GM21423 (cell line): ENCODE measurements around the gene EYA2.

Experiments
- ATAC-seq: cut with Tn5 transposase; IDR thresholded peaks from one replicate; pipeline ENCODE4 v1.9.1; 2021; ENCODE audit warnings: mild to moderate bottlenecking, moderate library complexity; ENCODE audit not compliant: unreplicated experiment

The EYA2 gene

GRCh38 chr20:46977204-46977603, 82.6 kb downstream of the EYA2 start:
- ATAC-seq: no peak

- no peak for ATAC-seq
Observed at GRCh38 chr20:46977909-46978588, 83.4 kb downstream of the EYA2 start.

- ATAC-seq: no peak
Observed at GRCh38 chr20:46978951-46979491, 84.4 kb downstream of the EYA2 start.

- no peak for ATAC-seq
Observed at GRCh38 chr20:46979603-46980241, 85.1 kb downstream of the EYA2 start.

GRCh38 chr20:46981184-46981583, 86.5 kb downstream of the EYA2 start:
- ATAC-seq: no peak

GRCh38 chr20:46983466-46983865, 88.8 kb downstream of the EYA2 start:
- ATAC-seq: no peak

GRCh38 chr20:46984405-46984804, 89.8 kb downstream of the EYA2 start:
- ATAC-seq: no peak

GRCh38 chr20:46985250-46985649, 90.6 kb downstream of the EYA2 start:
- ATAC-seq: no peak

- no peak for ATAC-seq
Observed at GRCh38 chr20:46985671-46986070, 91.0 kb downstream of the EYA2 start.

GRCh38 chr20:46987001-46987400, 92.4 kb downstream of the EYA2 start:
- ATAC-seq: no peak

GRCh38 chr20:46990017-46990595, 95.5 kb downstream of the EYA2 start:
- ATAC-seq: no peak

GRCh38 chr20:46990596-46991104, 96.0 kb downstream of the EYA2 start:
- ATAC-seq: no peak

- ATAC-seq: no peak
Observed at GRCh38 chr20:46991168-46991567, 96.5 kb downstream of the EYA2 start.

- no peak for ATAC-seq
Observed at GRCh38 chr20:46991880-46992639, 97.4 kb downstream of the EYA2 start.

GRCh38 chr20:46992640-46993035, 98.0 kb downstream of the EYA2 start:
- no peak for ATAC-seq

GRCh38 chr20:46993465-46994095, 98.9 kb downstream of the EYA2 start:
- ATAC-seq: no peak

- ATAC-seq: peak; percentile 90
Observed at GRCh38 chr20:46994341-46994740, 99.7 kb downstream of the EYA2 start.

- ATAC-seq: no peak
Observed at GRCh38 chr20:46995561-46996142, 101.0 kb downstream of the EYA2 start.

- no peak for ATAC-seq
Observed at GRCh38 chr20:46997187-46997586, 102.5 kb downstream of the EYA2 start.

GRCh38 chr20:46998477-46999240, 104.0 kb downstream of the EYA2 start:
- no peak for ATAC-seq
